Fibroblast of lung (primary cell): ENCODE results near the gene FEZ2.

Experiments
- EZH2 ChIP-seq: IDR thresholded peaks from 2 replicates; pipeline ENCODE4 v1.5.1; 2012; ENCODE audit warnings: low read length, control low read depth, mild to moderate bottlenecking; ENCODE audit errors: missing control alignments
- TF ChIP-seq, protein P1 (sequence below), 2 donors: IDR thresholded peaks in 1 of 2; conservative IDR thresholded peaks in 1 of 2; 1 replicate in 1 of 2; 2 replicates in 1 of 2; pipeline ENCODE4 v1.5.1; 2011 to 2012; ENCODE audit warnings: low read length in 2 of 2, control low read depth in 1 of 2, inconsistent platforms in 1 of 2, low read depth in 1 of 2, mild to moderate bottlenecking in 1 of 2

DNA sequence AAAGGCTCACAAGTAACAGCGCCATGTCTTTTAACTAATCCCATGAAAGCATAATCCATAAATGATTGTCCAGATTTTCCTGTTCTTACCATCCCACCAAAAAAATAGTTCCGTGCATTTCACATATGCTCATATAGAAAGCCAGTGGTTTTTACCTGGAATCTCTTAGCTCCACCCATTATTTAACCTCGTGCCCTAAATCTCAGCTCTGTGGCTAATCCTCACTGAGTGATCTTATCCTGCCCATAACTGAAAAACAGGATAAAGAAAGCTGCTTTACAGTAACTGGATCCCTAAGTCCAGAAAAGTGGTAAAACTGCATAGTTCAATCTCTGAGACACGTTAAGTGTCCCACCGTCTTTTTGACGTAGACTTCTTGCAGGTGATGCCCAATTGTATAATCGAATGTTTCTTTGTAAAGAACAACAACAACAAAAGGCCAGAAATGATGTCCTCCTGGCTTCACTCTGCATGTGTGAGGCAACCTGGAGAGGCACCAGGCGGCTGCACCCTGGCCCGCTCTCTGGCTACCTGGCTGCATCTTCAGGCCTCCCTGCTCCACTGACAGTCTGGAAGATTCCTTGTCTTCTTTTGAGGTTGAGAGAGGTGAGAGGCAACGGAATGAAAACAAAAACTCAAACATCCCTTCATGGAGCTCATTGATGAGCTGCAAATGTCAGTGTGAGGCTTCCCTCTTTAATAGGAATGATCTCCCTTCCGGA lies 38.6 kb downstream of the FEZ2 start:
- TF ChIP-seq EZH2: no peak
- TF ChIP-seq, protein P1, sequence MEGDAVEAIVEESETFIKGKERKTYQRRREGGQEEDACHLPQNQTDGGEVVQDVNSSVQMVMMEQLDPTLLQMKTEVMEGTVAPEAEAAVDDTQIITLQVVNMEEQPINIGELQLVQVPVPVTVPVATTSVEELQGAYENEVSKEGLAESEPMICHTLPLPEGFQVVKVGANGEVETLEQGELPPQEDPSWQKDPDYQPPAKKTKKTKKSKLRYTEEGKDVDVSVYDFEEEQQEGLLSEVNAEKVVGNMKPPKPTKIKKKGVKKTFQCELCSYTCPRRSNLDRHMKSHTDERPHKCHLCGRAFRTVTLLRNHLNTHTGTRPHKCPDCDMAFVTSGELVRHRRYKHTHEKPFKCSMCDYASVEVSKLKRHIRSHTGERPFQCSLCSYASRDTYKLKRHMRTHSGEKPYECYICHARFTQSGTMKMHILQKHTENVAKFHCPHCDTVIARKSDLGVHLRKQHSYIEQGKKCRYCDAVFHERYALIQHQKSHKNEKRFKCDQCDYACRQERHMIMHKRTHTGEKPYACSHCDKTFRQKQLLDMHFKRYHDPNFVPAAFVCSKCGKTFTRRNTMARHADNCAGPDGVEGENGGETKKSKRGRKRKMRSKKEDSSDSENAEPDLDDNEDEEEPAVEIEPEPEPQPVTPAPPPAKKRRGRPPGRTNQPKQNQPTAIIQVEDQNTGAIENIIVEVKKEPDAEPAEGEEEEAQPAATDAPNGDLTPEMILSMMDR (conservative IDR thresholded peaks at IDR 0.05 in 1 of 2, IDR thresholded peaks at IDR 0.05 in 1 of 2; ENCODE audit: low read depth in 1 of 2, low read length in 2 of 2): no peak
